Gastroesophageal sphincter (tissue), 4 donors: ENCODE data around the gene OVOL2. TPM values are rescaled to one million over a fixed set of nuclear protein-coding genes. Genes with fewer than 3 reads are reported as not detected.

Experiments
- ATAC-seq: fragments of 150-250 bp; one replicate; pipeline ENCODE4 v1.9.1; 2016; ENCODE audit warnings: mild to moderate bottlenecking, moderate library complexity
- H3K27ac ChIP-seq, 4 donors: fragments of 200-600 bp; sonication (generic) in 3 of 4; 1 replicate in 3 of 4; 2 replicates in 1 of 4; pipeline ENCODE4 v1.5.1; 2016 to 2019
- H3K27me3 ChIP-seq: fragments of 200-600 bp; sonication (generic); one replicate; pipeline ENCODE4 v1.5.1; 2019
- H3K36me3 ChIP-seq, 2 donors: fragments of 200-600 bp; sonication (generic); one replicate each; pipeline ENCODE4 v1.5.1; 2019; ENCODE audit warnings: control low read depth in 1 of 2
- H3K4me1 ChIP-seq, 3 donors: fragments of 200-600 bp; sonication (generic); 1 replicate in 2 of 3; 2 replicates in 1 of 3; pipeline ENCODE4 v1.5.1; 2016 to 2019; ENCODE audit warnings: control low read depth in 2 of 3
- H3K4me3 ChIP-seq, 2 donors: fragments of 200-600 bp; sonication (generic); one replicate each; pipeline ENCODE4 v1.5.1; 2019; ENCODE audit warnings: mild to moderate bottlenecking in 1 of 2, moderate library complexity in 1 of 2
- H3K9me3 ChIP-seq, 3 donors: fragments of 200-600 bp; sonication (generic); one replicate each; pipeline ENCODE4 v1.5.1; 2017 to 2019; ENCODE audit warnings: control low read depth in 2 of 3
- CTCF ChIP-seq, 4 experiments: fragments of 200-600 bp in 2 of 4; fragments of 450-650 bp in 2 of 4; sonication (generic) in 1 of 4; IDR thresholded peaks; one replicate each; pipeline ENCODE4 v1.5.1; 2017 to 2019; ENCODE audit warnings: antibody characterized with exemption in 4 of 4, mild to moderate bottlenecking in 2 of 4, moderate library complexity in 2 of 4
- EP300 ChIP-seq: sonication (generic); formaldehyde crosslinking; IDR thresholded peaks from one replicate; pipeline ENCODE4 v1.6.1; 2017; ENCODE audit warnings: antibody characterized with exemption, mild to moderate bottlenecking
- POLR2A ChIP-seq, 2 donors: fragments of 450-650 bp; IDR thresholded peaks; one replicate each; pipeline ENCODE4 v1.6.1; 2017; ENCODE audit warnings: antibody characterized with exemption in 2 of 2, mild to moderate bottlenecking in 2 of 2, moderate library complexity in 1 of 2
- POLR2AphosphoS5 ChIP-seq: sonication (generic); formaldehyde crosslinking; IDR thresholded peaks from one replicate; pipeline ENCODE4 v1.6.1; 2017; ENCODE audit warnings: antibody characterized with exemption
- WGBS, 2 donors: methylation state at CpG; one replicate each; pipeline ENCODE4 v1.1.5; 2018; ENCODE audit warnings: low coverage in 1 of 2; 5-methylcytosine and 5-hydroxymethylcytosine counted together
- total RNA-seq, 4 donors: library from RNA; depleted of rRNA; stranded (reverse); fragments of >200 nt; gene quantifications; one replicate each; pipeline ENCODE4 v1.1.0, GENCODE V29; 2016

OVOL2 gene
- total RNA-seq, 4 donors from 2014 or later, result 0.69 TPM; not detected in 3

- TF ChIP-seq POLR2AphosphoS5, result no peak
- no peak for ATAC-seq
- 74 to 76% methylated on average over 6 of the region's 6 CpGs for WGBS, 2 donors
- no peak overlapping the region for H3K4me3 ChIP-seq
- H3K27me3 ChIP-seq, result no peaks in the 10 kb centered on the region
- no peak overlapping the region for H3K27ac ChIP-seq
- no peaks in the 10 kb centered on the region for H3K9me3 ChIP-seq
- no peaks in the 10 kb centered on the region for H3K4me1 ChIP-seq
- H3K36me3 ChIP-seq, result no peaks in the 10 kb centered on the region
These were observed 43.3 kb downstream of the OVOL2 start for GRCh38 chr20:18014411-18014810.

- H3K9me3 ChIP-seq, result no peaks in the 10 kb centered on the region
- ATAC-seq, result no peak
- no peak overlapping the region for H3K27ac ChIP-seq
- 82% methylated on average over 2 of the region's 2 CpGs; no CpG with 5 or more reads in 1 of the 2 donors for WGBS, 2 donors
- H3K27me3 ChIP-seq, result no peaks in the 10 kb centered on the region
- peaks cover 0 to 5% (median 0%) of the 10 kb centered on the region in 3 donors for H3K4me1 ChIP-seq
- H3K4me3 ChIP-seq, result no peak overlapping the region
- H3K36me3 ChIP-seq, result no peaks in the 10 kb centered on the region
- TF ChIP-seq POLR2AphosphoS5 (no peak), POLR2A (IDR thresholded peaks at IDR 0.05) (no peak), CTCF (IDR thresholded peaks at IDR 0.05) (no peak), EP300 (no peak)
These were observed 44.8 kb downstream of the OVOL2 start for GRCh38 chr20:18012901-18013300.

- H3K4me1 ChIP-seq, result peaks cover 0 to 13% (median 4%) of the 10 kb centered on the region in 3 donors
- no peaks in the 10 kb centered on the region for H3K36me3 ChIP-seq
- no peak overlapping the region for H3K27ac ChIP-seq
- TF ChIP-seq POLR2A (IDR thresholded peaks at IDR 0.05), result no peak
- no peak for TF ChIP-seq POLR2AphosphoS5
- no peak for TF ChIP-seq CTCF (IDR thresholded peaks at IDR 0.05)
- TF ChIP-seq EP300, result no peak
- no peaks in the 10 kb centered on the region for H3K9me3 ChIP-seq
- ATAC-seq, result no peak
- H3K4me3 ChIP-seq, result no peak overlapping the region
- H3K27me3 ChIP-seq, result no peaks in the 10 kb centered on the region
- 87 to 92% methylated on average over 9 of the region's 21 CpGs for WGBS, 2 donors
These were observed 45.6 kb downstream of the OVOL2 start for GRCh38 chr20:18011951-18012645.

GRCh38 chr20:18011482-18011881 lies 46.2 kb downstream of the OVOL2 start:
- no peaks in the 10 kb centered on the region for H3K36me3 ChIP-seq
- H3K9me3 ChIP-seq, result no peaks in the 10 kb centered on the region
- ATAC-seq, result no peak
- WGBS, 2 donors, result 87% methylated on average over 6 to 14 of the region's 14 CpGs
- TF ChIP-seq POLR2A (IDR thresholded peaks at IDR 0.05) (no peak), POLR2AphosphoS5 (no peak), CTCF (IDR thresholded peaks at IDR 0.05) (no peak), EP300 (no peak)
- no peaks in the 10 kb centered on the region for H3K27me3 ChIP-seq
- no peak overlapping the region for H3K4me3 ChIP-seq
- H3K27ac ChIP-seq, result no peak overlapping the region
- H3K4me1 ChIP-seq, result peaks cover 0 to 20% (median 10%) of the 10 kb centered on the region in 3 donors

- H3K4me1 ChIP-seq, result peaks cover 0 to 41% (median 10%) of the 10 kb centered on the region in 3 donors
- ATAC-seq, result no peak
- H3K4me3 ChIP-seq, result no peak overlapping the region
- H3K36me3 ChIP-seq, result no peaks in the 10 kb centered on the region
- no peaks in the 10 kb centered on the region for H3K27me3 ChIP-seq
- no peak for TF ChIP-seq POLR2A (IDR thresholded peaks at IDR 0.05)
- no peak for TF ChIP-seq EP300
- no peak for TF ChIP-seq CTCF (IDR thresholded peaks at IDR 0.05)
- TF ChIP-seq POLR2AphosphoS5, result no peak
- H3K27ac ChIP-seq, result no peak overlapping the region
- WGBS, 2 donors, result 83 to 90% methylated on average over 5 to 6 of the region's 7 CpGs
- no peaks in the 10 kb centered on the region for H3K9me3 ChIP-seq
These were observed 48.6 kb downstream of the OVOL2 start for GRCh38 chr20:18009116-18009515.
